ENCODE measurements around the gene NCF2.

NCF2 gene

GRCh38 chr1:183552441-183552840 is 37.8 kb downstream of the NCF2 start:
- DNase-seq (ENCODE audit: low read depth): no peak

GRCh38 chr1:183551924-183552323 is 38.3 kb downstream of the NCF2 start:
- DNase-seq (ENCODE audit: low read depth): no peak

GRCh38 chr1:183550915-183551314 is 39.3 kb downstream of the NCF2 start:
- no peak for DNase-seq (ENCODE audit: low read depth)

DNA sequence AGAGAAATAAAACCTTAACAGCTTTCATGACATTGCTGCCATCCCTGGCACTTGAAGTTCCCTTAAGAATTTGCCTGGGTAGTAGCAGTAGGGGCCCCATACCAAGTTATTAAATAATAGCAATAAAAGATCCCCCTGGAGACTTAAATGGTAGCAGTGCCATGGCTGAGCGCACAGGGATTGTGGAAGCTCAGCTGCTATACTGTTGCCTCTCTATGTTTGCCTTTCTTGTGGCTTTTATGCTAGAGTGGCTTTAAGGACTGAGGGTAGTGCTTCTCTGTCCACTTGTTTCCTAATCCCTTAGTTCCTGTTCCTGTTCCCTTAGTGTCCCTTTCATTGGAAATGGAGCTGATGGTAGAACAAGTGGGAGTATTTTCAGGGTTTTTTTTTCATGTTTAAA is 42.1 kb downstream of the NCF2 start:
- DNase-seq (ENCODE audit: low read depth): no peak

- no peak for DNase-seq (ENCODE audit: low read depth)
Measured at GRCh38 chr1:183546427-183546826, 43.8 kb downstream of the NCF2 start.

DNA sequence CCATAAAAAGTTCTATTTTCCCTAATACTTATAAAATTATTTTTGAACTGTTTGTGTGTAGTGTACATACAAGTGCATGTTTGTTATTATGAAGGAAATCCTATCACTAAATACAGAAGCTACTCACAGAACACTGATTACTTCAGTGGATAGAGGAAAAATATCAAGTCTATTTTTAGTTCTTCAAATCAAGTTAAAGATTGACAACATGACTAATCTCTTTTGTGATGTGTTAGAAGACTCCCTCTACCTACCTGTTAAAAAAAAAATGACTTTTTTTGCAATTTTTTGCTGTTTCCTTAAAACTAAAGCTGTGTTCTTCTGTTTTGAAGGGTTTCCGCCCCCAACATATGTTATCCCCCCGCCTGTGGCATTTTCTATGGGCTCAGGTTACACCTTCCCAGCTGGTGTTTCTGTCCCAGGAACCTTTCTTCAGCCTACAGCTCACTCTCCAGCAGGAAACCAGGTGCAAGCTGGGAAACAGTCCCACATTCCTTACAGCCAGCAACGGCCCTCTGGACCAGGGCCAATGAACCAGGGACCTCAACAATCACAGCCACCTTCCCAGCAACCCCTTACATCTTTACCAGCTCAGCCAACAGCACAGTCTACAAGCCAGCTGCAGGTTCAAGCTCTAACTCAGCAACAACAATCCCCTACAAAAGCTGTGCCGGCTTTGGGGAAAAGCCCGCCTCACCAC is 45.5 kb downstream of the NCF2 start:
- no peak for DNase-seq (ENCODE audit: low read depth)

DNA sequence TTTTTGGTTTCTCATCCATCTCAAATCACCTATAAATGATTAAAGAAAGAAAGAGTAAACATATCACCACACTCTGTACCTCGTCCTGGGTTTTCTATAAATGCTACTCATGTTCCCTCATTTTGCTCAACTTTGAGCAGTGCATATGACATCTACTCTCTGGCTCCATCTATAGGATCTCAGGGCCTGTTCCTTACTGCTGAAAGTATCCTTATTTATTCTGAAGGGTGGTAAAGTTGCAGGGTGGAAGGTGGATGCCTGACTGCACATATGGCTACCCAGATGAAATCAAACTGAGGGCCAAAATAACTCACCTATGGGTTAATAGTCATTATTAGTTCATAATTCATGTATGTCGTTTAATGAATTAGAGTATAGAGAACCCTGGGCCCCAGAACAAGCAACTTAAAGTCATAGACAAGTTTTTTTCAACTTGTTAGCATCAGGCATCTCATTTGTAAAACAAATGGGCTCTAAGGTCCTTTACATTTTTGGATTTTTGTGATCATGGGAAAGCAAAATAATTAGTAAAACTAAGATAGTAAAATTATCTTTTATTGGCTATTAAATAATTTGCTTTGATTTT is 46.5 kb downstream of the NCF2 start:
- no peak for DNase-seq (ENCODE audit: low read depth)

DNA sequence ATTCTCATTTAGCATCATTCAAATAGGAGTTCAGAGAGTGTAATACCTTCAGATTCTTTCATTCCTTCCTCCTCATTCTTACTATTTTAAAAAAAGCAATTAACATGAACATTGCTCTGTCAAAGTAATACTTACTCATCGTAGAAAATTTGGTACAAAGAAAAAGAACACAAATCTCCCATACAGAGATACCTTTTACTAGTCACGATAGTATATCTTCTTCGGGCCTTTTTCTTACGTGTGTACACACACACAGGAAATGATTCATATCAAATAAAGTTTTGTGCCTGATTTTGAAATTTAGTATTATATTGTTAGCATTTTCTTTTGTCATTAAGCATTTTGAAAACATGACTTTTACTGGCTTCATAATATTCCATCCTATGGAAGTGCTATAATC is 52.9 kb downstream of the NCF2 start:
- no peak for DNase-seq (ENCODE audit: low read depth)

DNA sequence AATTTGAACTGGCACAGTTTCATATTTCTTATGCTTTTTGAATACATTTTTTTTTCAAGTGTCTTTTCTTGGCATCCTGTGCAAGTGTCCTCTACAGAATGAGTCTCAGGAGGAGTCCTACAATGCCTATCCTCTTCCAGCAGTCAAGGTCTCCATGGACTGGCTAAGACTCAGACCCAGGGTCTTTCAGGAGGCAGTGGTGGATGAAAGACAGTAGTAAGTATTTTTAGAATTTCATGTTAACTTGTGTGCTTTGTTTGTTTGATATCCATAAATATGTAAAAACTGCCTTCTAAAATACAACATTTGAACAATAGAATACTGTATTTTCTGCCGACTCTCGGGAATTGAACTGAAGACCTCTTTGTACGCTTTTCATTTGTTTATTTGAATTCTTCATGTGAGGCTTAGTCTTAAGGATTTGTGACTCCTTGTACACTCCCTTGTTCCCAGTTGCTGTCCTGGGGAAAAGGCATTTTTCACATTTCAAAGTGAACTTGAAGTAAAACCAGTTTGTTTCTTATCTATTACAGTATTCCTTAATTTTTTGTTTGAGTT is 56.6 kb downstream of the NCF2 start:
- DNase-seq (ENCODE audit: low read depth): no peak

GRCh38 chr1:183528577-183528976 is 61.7 kb downstream of the NCF2 start:
- no peak for DNase-seq (ENCODE audit: low read depth)

DNA sequence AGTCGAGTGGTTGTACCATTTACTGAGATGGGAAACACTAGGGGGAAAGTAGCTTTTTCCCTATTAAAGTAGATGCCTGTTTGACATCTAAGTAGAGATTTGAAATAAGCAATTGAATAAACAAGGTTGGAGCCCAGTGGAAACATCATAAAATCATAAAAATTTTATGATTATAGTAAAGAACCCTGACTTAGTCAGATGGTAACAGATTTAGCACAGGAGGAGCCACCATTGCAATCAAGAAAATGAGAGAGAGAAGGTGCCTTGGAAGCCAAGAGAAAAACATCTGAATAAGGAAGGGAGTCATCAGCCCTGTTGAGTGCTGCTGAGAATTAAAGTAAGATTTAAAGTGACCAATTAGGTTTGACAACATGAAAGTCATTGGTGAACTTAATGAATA is 68.2 kb downstream of the NCF2 start:
- no peak for DNase-seq (ENCODE audit: low read depth)

DNA sequence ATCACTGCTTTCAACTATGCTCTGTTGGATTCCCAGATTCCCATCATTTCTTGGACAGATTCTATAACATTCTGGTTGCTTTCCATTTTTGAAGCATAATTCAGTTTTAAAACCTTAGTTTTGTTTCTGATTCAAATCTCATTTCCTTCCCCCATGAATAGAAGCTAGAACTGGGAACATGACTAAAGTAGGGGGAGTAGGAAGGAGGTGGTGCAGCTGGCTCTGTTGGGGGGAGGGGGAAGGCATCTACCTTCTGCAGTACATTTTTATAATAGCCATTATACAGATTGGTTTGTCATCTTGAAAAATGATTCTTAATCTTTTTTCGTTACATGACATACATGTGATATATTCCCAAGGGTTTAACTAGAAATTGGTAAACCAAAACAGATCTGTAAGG is 69.9 kb downstream of the NCF2 start:
- DNase-seq (ENCODE audit: low read depth): no peak

- no peak for DNase-seq (ENCODE audit: low read depth)
Measured at GRCh38 chr1:183517401-183517800, 72.9 kb downstream of the NCF2 start.

GRCh38 chr1:183516725-183517124 is 73.5 kb downstream of the NCF2 start:
- DNase-seq (ENCODE audit: low read depth): no peak

- no peak for DNase-seq (ENCODE audit: low read depth)
Measured at GRCh38 chr1:183515002-183515689, 75.1 kb downstream of the NCF2 start.

DNA sequence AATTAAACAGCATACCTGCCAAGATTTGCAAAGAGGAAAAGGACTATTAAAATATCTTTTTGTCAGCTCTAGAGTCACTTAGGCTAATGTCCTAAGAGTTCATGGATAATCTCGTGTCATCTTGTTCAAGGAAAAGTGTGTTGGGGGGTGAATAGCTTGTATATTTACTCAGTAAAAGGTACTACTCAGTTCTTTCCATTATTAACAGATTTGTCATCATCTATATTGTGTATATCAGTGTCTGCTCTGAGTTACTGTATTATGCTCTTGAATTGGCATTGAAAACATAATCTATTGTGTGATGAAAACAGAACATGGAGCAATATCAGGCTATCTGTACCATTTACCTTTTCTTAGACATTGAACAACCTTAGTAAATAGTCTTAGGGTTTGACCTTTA is 76.0 kb downstream of the NCF2 start:
- no peak for DNase-seq (ENCODE audit: low read depth)

- no peak for DNase-seq (ENCODE audit: low read depth)
Measured at GRCh38 chr1:183512450-183512849, 77.8 kb downstream of the NCF2 start.

DNA sequence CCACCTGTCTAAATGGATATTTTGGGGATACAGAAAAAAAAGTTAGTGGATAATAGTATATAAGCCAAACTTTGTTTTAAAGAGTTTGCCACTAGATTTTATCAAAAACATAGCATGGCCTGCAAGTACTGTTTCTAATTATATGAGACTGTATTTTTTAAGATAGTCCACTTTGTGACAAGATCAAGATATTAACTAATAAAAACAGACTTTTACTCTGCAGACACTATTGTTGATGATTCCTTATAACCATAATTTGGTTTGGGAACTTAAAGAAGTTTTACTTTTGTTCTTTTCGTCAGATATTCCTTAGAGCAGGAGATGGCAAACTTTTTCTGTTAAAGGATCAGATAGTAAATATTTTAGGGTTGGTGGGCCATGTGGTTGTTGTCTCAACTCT is 81.6 kb downstream of the NCF2 start:
- no peak for DNase-seq (ENCODE audit: low read depth)

- DNase-seq (ENCODE audit: low read depth): no peak
Measured at GRCh38 chr1:183506561-183506960, 83.7 kb downstream of the NCF2 start.
